Fibroblast of gingiva (primary cell): ENCODE results near the gene GOLIM4.
"Not testable (repeated sequence)": the region's sequence is repeated elsewhere in the genome, so short reads cannot be mapped to it uniquely, and the experiment has no call there.

Source experiments
- DNase-seq: peaks from one replicate; pipeline ENCODE4 v3.0.0-alpha.2; 2011; ENCODE audit warnings: low read depth

Gene GOLIM4, protein sequence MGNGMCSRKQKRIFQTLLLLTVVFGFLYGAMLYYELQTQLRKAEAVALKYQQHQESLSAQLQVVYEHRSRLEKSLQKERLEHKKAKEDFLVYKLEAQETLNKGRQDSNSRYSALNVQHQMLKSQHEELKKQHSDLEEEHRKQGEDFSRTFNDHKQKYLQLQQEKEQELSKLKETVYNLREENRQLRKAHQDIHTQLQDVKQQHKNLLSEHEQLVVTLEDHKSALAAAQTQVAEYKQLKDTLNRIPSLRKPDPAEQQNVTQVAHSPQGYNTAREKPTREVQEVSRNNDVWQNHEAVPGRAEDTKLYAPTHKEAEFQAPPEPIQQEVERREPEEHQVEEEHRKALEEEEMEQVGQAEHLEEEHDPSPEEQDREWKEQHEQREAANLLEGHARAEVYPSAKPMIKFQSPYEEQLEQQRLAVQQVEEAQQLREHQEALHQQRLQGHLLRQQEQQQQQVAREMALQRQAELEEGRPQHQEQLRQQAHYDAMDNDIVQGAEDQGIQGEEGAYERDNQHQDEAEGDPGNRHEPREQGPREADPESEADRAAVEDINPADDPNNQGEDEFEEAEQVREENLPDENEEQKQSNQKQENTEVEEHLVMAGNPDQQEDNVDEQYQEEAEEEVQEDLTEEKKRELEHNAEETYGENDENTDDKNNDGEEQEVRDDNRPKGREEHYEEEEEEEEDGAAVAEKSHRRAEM

DNA sequence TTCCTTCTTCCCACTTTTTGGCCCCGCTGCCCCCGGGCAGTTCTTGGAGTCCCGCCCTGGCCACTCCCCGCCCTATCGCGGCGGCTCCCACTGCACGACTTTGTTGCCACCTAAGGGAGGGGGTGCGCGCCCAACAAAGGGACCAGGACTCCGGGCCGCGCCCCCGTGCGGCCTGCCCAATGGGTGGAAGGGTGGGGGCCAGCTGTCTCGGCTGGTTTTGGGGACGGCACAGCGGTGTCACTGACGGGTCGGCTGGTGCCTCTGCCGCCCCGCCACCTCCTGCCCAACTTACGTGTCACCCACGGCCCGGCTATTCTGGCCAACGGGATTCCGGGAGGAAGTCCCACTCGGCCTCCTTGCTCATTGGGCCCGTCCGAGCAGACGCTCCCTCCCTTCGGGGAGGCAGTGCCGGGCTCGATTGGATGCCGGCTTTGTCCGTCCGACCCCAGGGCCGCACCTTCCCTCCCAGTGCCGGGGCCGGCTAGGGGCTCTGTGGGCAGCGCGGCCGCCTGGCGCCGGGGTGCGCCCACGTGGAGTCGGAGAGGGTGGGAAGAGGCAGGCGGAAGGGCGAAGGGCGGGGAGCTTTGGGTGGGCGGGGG lies at the start of gene GOLIM4:
Gene GOLIM4, minus strand, starts transcription at position 314 of the 599 bp plus-strand sequence. CDS start 639 bp downstream, outside the sequence.
- DNase-seq = peak; percentile 99

DNA sequence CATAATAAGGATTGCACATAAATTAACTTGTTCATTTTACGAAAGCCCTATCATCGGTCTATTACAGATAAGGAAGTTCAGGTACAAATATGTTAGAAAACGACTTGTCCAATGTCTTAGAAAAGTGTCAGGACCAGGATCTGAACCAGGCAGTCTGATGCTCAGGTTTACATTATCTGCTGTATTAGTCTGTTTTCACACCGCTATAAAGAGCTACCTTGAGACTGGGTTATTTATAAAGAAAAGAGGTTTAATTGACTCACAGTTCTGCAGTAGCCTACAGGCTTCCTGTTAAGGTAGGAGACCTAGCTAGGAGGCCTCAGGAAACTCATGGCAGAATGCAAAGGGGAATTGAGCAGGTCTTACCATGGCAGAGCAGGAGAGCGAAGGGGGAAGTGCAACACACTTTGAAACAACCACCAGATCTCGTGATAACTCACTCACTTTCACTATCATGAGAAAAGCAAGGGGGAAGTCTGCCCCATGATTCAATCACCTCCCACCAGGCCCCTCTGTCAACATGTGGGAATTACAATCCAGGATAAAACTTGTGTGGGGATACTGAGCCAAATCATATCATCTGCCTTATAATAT lies 45.8 kb upstream of the GOLIM4 start:
- DNase-seq = no peak

- no peak for DNase-seq
These were observed 44.2 kb upstream of the GOLIM4 start for GRCh38 chr3:168139947-168140346.

DNA sequence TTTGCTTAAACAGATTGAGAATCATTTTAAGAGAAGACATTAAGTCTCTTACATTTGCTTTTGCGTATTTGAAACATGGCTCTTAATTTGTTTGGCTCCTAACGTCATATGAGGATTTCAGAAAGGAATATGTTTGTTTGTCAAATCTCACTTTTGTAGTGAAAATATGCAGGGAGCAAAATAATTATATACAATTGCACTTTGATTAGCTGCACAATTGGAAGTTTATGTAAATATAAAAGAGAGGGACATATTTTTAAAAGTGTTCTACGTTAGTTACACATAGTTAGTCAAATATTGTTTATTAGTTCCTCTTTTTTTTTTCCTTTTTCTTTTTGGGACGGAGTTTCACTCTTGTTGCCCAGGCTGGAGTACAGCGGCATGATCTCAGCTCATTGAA lies 42.7 kb upstream of the GOLIM4 start:
- no peak for DNase-seq

GRCh38 chr3:168134931-168135330 lies 39.2 kb upstream of the GOLIM4 start:
- DNase-seq = no peak

GRCh38 chr3:168130250-168130649 lies 34.5 kb upstream of the GOLIM4 start:
- DNase-seq = not testable (repeated sequence)

DNA sequence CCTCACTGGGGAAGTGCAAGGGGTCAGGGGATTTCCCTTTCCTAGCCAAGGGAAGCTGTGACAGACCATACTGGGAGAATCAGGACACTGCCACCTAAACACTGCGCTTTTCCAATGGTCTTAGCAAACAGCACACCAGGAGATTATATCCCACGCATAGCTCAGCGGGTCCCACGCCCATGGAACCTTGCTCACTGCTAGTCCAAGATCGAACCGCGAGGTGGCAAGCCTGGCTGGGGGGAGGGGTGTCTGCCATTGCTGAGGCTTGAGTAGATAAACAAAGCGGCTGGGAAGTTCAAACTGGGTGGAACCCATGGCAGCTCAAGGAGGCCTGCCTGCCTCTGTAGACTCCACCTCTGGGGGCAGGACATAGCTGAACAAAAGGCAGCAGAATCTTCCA lies 32.7 kb upstream of the GOLIM4 start:
- not testable (repeated sequence) for DNase-seq

DNA sequence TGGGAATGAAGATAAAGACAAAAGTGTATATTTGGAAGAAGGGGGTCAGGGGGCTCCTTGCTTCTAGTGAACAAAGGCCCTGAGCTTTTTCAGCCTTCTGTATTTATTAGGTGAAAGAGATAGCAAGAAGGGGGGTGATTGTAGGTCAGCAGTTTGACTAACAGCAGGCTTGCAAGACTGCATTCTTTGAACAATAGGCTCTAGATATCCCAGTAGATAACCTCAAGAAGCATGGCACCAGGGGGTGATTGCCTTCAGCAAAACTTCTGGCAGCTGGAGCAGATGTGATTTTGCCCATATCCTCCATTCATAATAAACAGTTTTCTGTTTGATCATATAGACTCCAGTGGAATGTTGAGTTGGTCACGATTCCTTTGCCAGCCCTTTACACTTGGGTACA lies 31.7 kb upstream of the GOLIM4 start:
- no peak for DNase-seq

- no peak for DNase-seq
These were observed 29.1 kb upstream of the GOLIM4 start for GRCh38 chr3:168124791-168125190.

DNA sequence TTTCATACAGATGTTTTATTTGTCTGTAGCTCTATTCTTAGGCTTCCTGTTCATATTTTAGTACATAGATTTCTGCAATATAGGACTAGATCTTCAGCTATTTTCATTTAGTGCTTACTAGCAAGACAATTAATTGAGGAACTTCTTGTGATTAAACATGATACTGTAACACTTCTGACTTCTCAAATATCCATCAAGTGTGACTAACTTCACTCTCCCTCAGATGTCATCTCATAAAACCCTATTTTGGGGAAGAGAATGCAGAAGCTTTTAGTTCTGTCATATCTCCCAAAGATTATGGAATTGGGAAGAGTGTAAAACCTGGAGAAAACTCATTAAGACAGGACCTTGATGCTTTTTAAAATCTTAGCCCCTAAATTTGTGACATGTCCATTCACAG lies 28.6 kb upstream of the GOLIM4 start:
- no peak for DNase-seq

DNA sequence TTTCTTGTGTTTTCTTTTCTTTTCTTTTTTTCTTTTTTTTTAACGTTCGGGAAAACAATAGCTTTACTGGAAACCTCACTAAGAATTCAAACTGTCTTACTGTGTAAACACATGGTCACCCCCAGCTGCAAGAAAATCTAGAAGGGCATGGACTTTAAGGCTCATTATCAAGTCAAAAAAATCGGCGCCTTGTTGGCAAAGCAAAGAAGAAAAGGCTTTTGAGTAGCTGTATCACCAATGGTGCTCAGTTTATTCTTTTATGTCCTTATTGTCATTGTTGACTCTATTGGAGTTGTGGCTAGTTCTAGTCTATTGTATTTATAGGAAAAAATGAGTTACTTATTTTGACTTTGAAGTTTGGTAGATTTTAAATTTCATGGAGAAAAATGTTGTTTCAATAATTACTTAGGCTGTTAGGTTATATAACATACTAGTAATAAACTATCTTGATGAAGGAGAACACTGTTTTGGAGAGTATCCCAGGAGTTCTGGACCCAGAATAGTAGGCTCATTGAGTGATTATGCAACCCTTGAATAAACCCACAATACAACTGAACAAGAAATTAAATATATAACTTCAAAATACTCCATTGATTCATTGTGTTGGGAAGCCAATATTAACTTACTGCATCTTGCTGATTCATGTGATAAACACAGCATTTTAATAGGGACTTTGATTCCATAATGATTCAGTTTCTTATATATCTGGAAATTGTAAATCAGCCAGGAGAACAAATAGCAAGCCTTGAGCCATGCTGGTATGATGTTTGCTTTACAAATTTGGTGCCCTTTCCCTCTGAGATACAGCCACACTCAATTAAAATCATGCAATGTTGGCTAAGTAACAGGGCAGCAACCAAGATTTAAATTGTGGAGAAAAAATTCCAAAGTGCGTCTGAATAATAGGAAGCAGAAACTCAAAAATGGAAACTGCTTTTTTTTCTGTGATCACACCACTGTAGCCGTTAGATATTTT lies 27.8 kb upstream of the GOLIM4 start:
- DNase-seq = peak; percentile 22

- no peak for DNase-seq
These were observed 25.7 kb upstream of the GOLIM4 start for GRCh38 chr3:168121184-168122017.

DNA sequence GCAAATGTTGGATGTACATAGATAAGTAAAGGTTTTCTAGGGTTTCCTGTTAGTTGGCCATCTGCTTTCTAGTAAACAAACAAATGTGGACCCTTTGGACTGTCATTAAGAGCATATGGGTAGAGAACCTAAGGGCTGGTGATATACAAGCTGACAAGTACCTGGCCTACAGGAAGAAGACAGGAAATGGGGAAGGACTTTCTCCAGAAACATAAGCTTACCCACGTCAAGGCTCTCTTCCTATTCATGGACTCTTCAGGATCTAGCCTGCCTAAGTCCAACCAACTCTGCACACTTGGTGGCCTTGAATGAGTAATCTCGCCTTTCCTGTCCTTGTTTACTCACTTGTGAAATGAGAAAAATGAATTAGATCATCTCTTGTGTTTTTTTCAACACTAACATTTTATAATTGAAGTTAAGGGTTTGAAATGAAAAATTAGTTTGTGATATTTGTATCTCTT lies 22.2 kb upstream of the GOLIM4 start:
- DNase-seq = peak; percentile 10

GRCh38 chr3:168117059-168117458 lies 21.3 kb upstream of the GOLIM4 start:
- DNase-seq = peak; percentile 44

DNA sequence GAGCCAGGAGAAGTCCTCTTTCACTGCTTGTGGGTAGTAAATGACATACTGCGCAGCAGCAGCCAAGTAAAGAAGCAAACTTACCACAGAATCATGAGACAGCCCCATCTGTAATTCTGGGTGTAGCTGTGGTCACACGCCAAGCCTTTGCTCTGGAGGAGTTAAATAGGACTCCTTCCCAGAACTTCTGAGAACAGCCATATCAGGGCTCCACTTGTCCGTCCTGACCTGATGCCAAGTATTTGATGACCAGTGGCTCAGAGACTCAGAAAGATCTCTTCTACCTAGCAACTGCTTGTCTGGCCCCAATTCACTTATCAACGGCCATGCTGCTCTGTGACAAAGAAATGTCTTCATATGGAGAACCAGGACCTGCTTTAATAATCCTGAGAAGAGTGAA lies 20.6 kb upstream of the GOLIM4 start:
- DNase-seq = peak; percentile 3

- no peak for DNase-seq
These were observed 18.1 kb upstream of the GOLIM4 start for GRCh38 chr3:168113848-168114247.

GRCh38 chr3:168112894-168113293 lies 17.2 kb upstream of the GOLIM4 start:
- no peak for DNase-seq

DNA sequence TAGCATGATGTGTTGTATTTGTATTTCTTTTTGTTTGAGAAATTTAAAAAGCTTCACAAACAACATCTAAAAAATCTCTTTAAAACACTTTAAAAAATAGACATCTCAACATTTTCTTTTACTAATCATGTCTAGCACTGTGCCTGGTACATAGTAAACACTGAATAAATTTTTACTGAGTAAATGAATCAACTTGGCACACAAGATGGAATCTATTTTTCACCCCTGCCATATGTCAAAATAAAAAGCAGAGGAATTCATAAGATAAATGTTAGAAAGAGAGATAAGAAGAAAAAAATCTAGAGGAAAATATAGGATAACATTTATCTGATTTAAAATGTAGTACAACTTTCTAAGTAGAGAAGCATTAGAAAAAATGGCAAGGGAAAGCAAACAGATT lies 8.6 kb upstream of the GOLIM4 start:
- no peak for DNase-seq

GRCh38 chr3:168102735-168103410 lies 7.1 kb upstream of the GOLIM4 start:
- no peak for DNase-seq
